Heart right ventricle (tissue), 16 donors: ENCODE data around the gene TACR1. TPM values are rescaled to one million over a fixed set of nuclear protein-coding genes. Genes with fewer than 3 reads are reported as not detected.

Experiments
- ATAC-seq, 8 donors: fragments of 200-7000 bp; cut with Tn5 transposase; one replicate each; pipeline ENCODE4 v1.9.1; 2020; ENCODE audit warnings: mild to moderate bottlenecking in 8 of 8, moderate library complexity in 8 of 8, moderate number of reproducible peaks in 1 of 8
- DNase-seq, 2 donors: peaks; one replicate each; pipeline ENCODE4 v3.0.0-alpha.2; 2020
- H3K27ac ChIP-seq, 10 donors: fragments of 200-600 bp; sonication (generic) in 2 of 10; one replicate each; pipeline versions ENCODE4 v1.5.0 to v1.8.0; 2020 to 2022; ENCODE audit warnings: mild to moderate bottlenecking in 3 of 10
- H3K27me3 ChIP-seq, 7 donors: fragments of 200-600 bp; one replicate each; pipeline ENCODE4 v1.8.0; 2021 to 2022; ENCODE audit warnings: mild to moderate bottlenecking in 2 of 7
- H3K36me3 ChIP-seq, 9 donors: fragments of 200-600 bp; sonication (generic) in 1 of 9; one replicate each; pipeline versions ENCODE4 v1.5.0 to v1.8.0; 2020 to 2022; ENCODE audit warnings: mild to moderate bottlenecking in 2 of 9
- H3K4me1 ChIP-seq, 9 donors: fragments of 200-600 bp; sonication (generic) in 1 of 9; one replicate each; pipeline versions ENCODE4 v1.5.0 to v1.8.0; 2020 to 2022; ENCODE audit warnings: mild to moderate bottlenecking in 4 of 9
- H3K4me3 ChIP-seq, 10 donors: fragments of 200-600 bp; sonication (generic) in 2 of 10; one replicate each; pipeline versions ENCODE4 v1.5.0 to v1.8.0; 2020 to 2022; ENCODE audit warnings: mild to moderate bottlenecking in 7 of 10, moderate library complexity in 2 of 10
- H3K9me3 ChIP-seq, 11 donors: fragments of 200-600 bp in 10 of 11; sonication (generic) in 2 of 11; one replicate each; pipeline versions ENCODE4 v1.5.0 to v1.8.0; 2013 to 2022; ENCODE audit warnings: mild to moderate bottlenecking in 2 of 11, control low read depth in 1 of 11, moderate library complexity in 1 of 11
- CTCF ChIP-seq, 9 donors: fragments of 200-600 bp; sonication (generic) in 2 of 9; IDR thresholded peaks; one replicate each; pipeline versions ENCODE4 v1.5.0 to v1.8.0; 2021 to 2022; ENCODE audit warnings: antibody characterized with exemption in 9 of 9, mild to moderate bottlenecking in 5 of 9, moderate library complexity in 1 of 9
- WGBS, 2 donors: extraction: QIAGEN DNeasy Blood & Tissue Kit; methylation state at CpG; one replicate each; pipeline ENCODE4 v1.1.7; 2013; ENCODE audit warnings: inconsistent platforms in 1 of 2; 5-methylcytosine and 5-hydroxymethylcytosine counted together
- intact Hi-C, 10 donors: fragments of 100-400 bp; cut with DNase I; formaldehyde crosslinking; loops; one replicate each; pipeline versions ENCODE4 v1.11.1 to v1.14.2; 2022
- polyA plus RNA-seq, 2 donors: library from polyadenylated mRNA; stranded (reverse); fragments of 200-250 nt; gene quantifications; one replicate each; pipeline ENCODE4 v1.2.3, GENCODE V29; 2013
- total RNA-seq, 10 donors: library from RNA; stranded (reverse); fragmentation: NEBNext Ultra II Directional in 3 of 10; extraction: Animal tissue kit (Norgen Biotek cat#: 25700) in 3 of 10; gene quantifications; one replicate each; pipeline versions ENCODE4 v1.2.1 to v1.2.4, GENCODE V29; 2021 to 2023
- donor health status: Arrhythmogenic right ventricular cardiomyopathy.
- donor health status: ischemic (EF 13 %, LVEDD 7.1; RV severe dilation, severe dysfunction).
- donor health status: healthy with polysubstance abuse.
- donor health status: DM: no; HTN: yes; CAD: no.
- donor health status: DM: no; HTN: no; CAD: no.
- donor health status: ischemic (EF 25% LVEDD 6.9; RV normal size, moderate dysfunction).
- donor health status: ischemic (EF 25% LVEDD 5.7; RV mildly dilated, moderate dysfunction).
- donor health status: healthy.
- donor health status: DM: yes; HTN: yes; CAD: no.
- donor health status: Ischemic cardiomyopathy.
- donor health status: ischemic (EF 35%, LVEDD 5.7; RV mildly dilated, moderate dysfunction).
- donor health status: nonischemic (EF 11% LVEDD 7.7; RV severe dilation, severe dysfunction).
- donor health status: DM: yes; HTN: yes; CAD: no.
- donor health status: PGD.
- donor health status: ischemic (EF 29% LVEDD 5.4; RV normal size, mild dysfunction).
- donor health status: nonischemic (EF 23%, LVEDD 6.1; RV moderate dilation, normal function).

TACR1 gene
- total and polyA plus RNA-seq, 12 donors: 0.06 to 0.38 (median 0.17) TPM; not detected in 3

GRCh38 chr2:75047992-75048625 lies 151.2 kb downstream of the TACR1 start:
- Histone ChIP-seq H3K4me1 (peaks cover 0 to 20% (median 10%) of the 10 kb centered on the region in 9 donors), H3K4me3 (no peak overlapping the region), H3K27ac (no peak overlapping the region), H3K36me3 (no peaks in the 10 kb centered on the region), H3K27me3 (no peaks in the 10 kb centered on the region), H3K9me3 (no peaks in the 10 kb centered on the region)
- no peak for TF ChIP-seq CTCF (IDR thresholded peaks at IDR 0.05)
- no peak for DNase-seq
- peak in 3 of 8 donors; percentile 33 to 82 (median 46) for ATAC-seq
- WGBS, 2 donors: 72 to 83% methylated on average over 4 of the region's 4 CpGs
- intact Hi-C loops: no loop called here

- Histone ChIP-seq H3K4me3 (no peak overlapping the region), H3K27me3 (no peaks in the 10 kb centered on the region), H3K27ac (no peak overlapping the region), H3K4me1 (peaks cover 0 to 28% (median 17%) of the 10 kb centered on the region in 9 donors), H3K9me3 (no peaks in the 10 kb centered on the region), H3K36me3 (no peaks in the 10 kb centered on the region)
- TF ChIP-seq CTCF (IDR thresholded peaks at IDR 0.05): no peak
- intact Hi-C loops: no loop called here
- 92 to 99% methylated on average over 2 of the region's 2 CpGs for WGBS, 2 donors
- ATAC-seq (no peak), DNase-seq (no peak)
Measured at GRCh38 chr2:75047189-75047991, 151.9 kb downstream of the TACR1 start.

- H3K27ac ChIP-seq: no peak overlapping the region
- intact Hi-C loops: no loop called here
- H3K4me3 ChIP-seq: no peak overlapping the region
- H3K4me1 ChIP-seq: peaks cover 0 to 40% (median 30%) of the 10 kb centered on the region in 9 donors
- no peaks in the 10 kb centered on the region for H3K9me3 ChIP-seq
- 88 to 91% methylated on average over 4 of the region's 4 CpGs for WGBS, 2 donors
- DNase-seq (no peak), ATAC-seq (no peak)
- no peaks in the 10 kb centered on the region for H3K36me3 ChIP-seq
- no peak for TF ChIP-seq CTCF (IDR thresholded peaks at IDR 0.05)
- H3K27me3 ChIP-seq: no peaks in the 10 kb centered on the region
Measured at GRCh38 chr2:75045526-75046050, 153.7 kb downstream of the TACR1 start.

- Histone ChIP-seq H3K9me3 (no peaks in the 10 kb centered on the region), H3K4me1 (peaks cover 0 to 40% (median 30%) of the 10 kb centered on the region in 9 donors), H3K4me3 (no peak overlapping the region), H3K36me3 (no peaks in the 10 kb centered on the region), H3K27ac (no peak overlapping the region), H3K27me3 (no peaks in the 10 kb centered on the region)
- intact Hi-C loops: loop anchor here in 1 of 10 donors (5.0 kb wide), 1 partner anchor 87 kb away; the partner anchor contains the start of gene POLE4
- ATAC-seq: no peak
- WGBS, 2 donors: 95 to 97% methylated on average over 2 of the region's 2 CpGs
- no peak for DNase-seq
- no peak for TF ChIP-seq CTCF (IDR thresholded peaks at IDR 0.05)
Measured at GRCh38 chr2:75044291-75044690, 155.0 kb downstream of the TACR1 start.
